Naive thymus-derived CD4-positive, alpha-beta T cell (primary cell): ENCODE measurements around the gene KRT35. TPM values are rescaled to one million over a fixed set of nuclear protein-coding genes. Genes with fewer than 3 reads are reported as not detected.

Source experiments
- ATAC-seq: fragments of 150-1000 bp; cut with Tn5 transposase; 2 replicates; pipeline ENCODE4 v1.10.0; 2021; ENCODE audit warnings: mild to moderate bottlenecking, moderate library complexity
- CTCF ChIA-PET: fragments of 350-600 bp; sonication (Branson Sonifier 250); formaldehyde crosslinking; loops from one replicate; lab custom pipeline; 2021; ENCODE audit warnings: antibody characterized with exemption; lab: Charles Lee
- POLR2A ChIA-PET: fragments of 350-600 bp; sonication (Branson Sonifier 250); formaldehyde crosslinking; loops from one replicate; lab custom pipeline; 2021; ENCODE audit warnings: antibody characterized with exemption, inconsistent platforms; lab: Charles Lee
- DNase-seq, 9 donors: peaks; one replicate each; pipeline versions ENCODE4 v3.0.0 to v3.0.0-alpha.2; 2020 to 2022; ENCODE audit warnings: mixed read lengths in 1 of 9
- H3K27ac ChIP-seq: one replicate; pipeline ENCODE4 v1.7.0; 2013; ENCODE audit warnings: mild to moderate bottlenecking, low read depth, low read length, moderate library complexity
- H3K27me3 ChIP-seq, 2 donors: one replicate each; pipeline ENCODE4 v1.7.0; 2013; ENCODE audit warnings: low read length in 2 of 2, mild to moderate bottlenecking in 2 of 2, moderate library complexity in 2 of 2; ENCODE audit not compliant: control insufficient read depth in 2 of 2, insufficient read depth in 2 of 2
- H3K36me3 ChIP-seq, 3 experiments: 1 replicate in 2 of 3; 2 replicates in 1 of 3; pipeline ENCODE4 v1.7.0; 2013; ENCODE audit warnings: low read length in 3 of 3, mild to moderate bottlenecking in 3 of 3, moderate library complexity in 1 of 3; ENCODE audit not compliant: insufficient read depth in 3 of 3, control insufficient read depth in 2 of 3
- H3K4me1 ChIP-seq, 2 donors: one replicate each; pipeline ENCODE4 v1.7.0; 2013; ENCODE audit warnings: low read length in 2 of 2, mild to moderate bottlenecking in 2 of 2, moderate library complexity in 1 of 2; ENCODE audit not compliant: control insufficient read depth in 2 of 2, insufficient read depth in 2 of 2
- H3K4me3 ChIP-seq: 2 replicates; pipeline ENCODE4 v1.7.0; 2013; ENCODE audit warnings: mild to moderate bottlenecking, low read length
- H3K9me3 ChIP-seq, 3 experiments: 1 replicate in 2 of 3; 2 replicates in 1 of 3; pipeline ENCODE4 v1.7.0; 2013; ENCODE audit warnings: low read length in 3 of 3; ENCODE audit not compliant: control insufficient read depth in 2 of 3
- H3K27ac Mint-ChIP-seq, 9 donors: one replicate each; pipeline ENCODE4 v1.8.0; 2020 to 2022; ENCODE audit warnings: mixed read lengths in 9 of 9, mild to moderate bottlenecking in 8 of 9, moderate library complexity in 5 of 9, inconsistent platforms in 2 of 9
- H3K27me3 Mint-ChIP-seq, 5 donors: one replicate each; pipeline ENCODE4 v1.8.0; 2021 to 2022; ENCODE audit warnings: mixed read lengths in 5 of 5, mild to moderate bottlenecking in 1 of 5
- H3K36me3 Mint-ChIP-seq, 5 donors: one replicate each; pipeline ENCODE4 v1.8.0; 2020 to 2022; ENCODE audit warnings: mixed read lengths in 5 of 5, mild to moderate bottlenecking in 3 of 5, inconsistent platforms in 1 of 5
- H3K4me1 Mint-ChIP-seq, 7 donors: one replicate each; pipeline ENCODE4 v1.8.0; 2020 to 2022; ENCODE audit warnings: mixed read lengths in 7 of 7, mild to moderate bottlenecking in 3 of 7, inconsistent platforms in 1 of 7
- H3K4me3 Mint-ChIP-seq, 10 donors: one replicate each; pipeline ENCODE4 v1.8.0; 2020 to 2022; ENCODE audit warnings: mild to moderate bottlenecking in 10 of 10, mixed read lengths in 10 of 10, moderate library complexity in 6 of 10, inconsistent platforms in 2 of 10
- H3K9me3 Mint-ChIP-seq, 11 donors: one replicate each; pipeline ENCODE4 v1.8.0; 2020 to 2022; ENCODE audit warnings: mixed read lengths in 11 of 11, mild to moderate bottlenecking in 4 of 11, inconsistent platforms in 1 of 11, moderate library complexity in 1 of 11
- intact Hi-C, 2 donors: fragments of 100-400 bp; cut with micrococcal nuclease; formaldehyde crosslinking; loops; one replicate each; pipeline ENCODE4 v1.15.1; 2023
- polyA plus RNA-seq, 2 donors: library from polyadenylated mRNA; unstranded; fragments of 300-500 nt; fragmentation: Illumina TruSeq; gene quantifications; one replicate each; pipeline ENCODE4 v1.2.3, GENCODE V29; 2021
- total RNA-seq, 6 experiments: library from RNA in 5 of 6; stranded (reverse) in 5 of 6; gene quantifications; 1 replicate in 5 of 6; 2 replicates in 1 of 6; pipeline ENCODE4 v1.2.3 and lab custom pipeline; 2021 to 2026

KRT35 gene
- total and polyA plus RNA-seq, 7 experiments from 2014 or later = not detected

- H3K27me3 ChIP-seq = no peaks in the 10 kb centered on the region
- no peak within 1 kb of the TSS for H3K4me3 Mint-ChIP-seq
- no peak for DNase-seq
- H3K36me3 ChIP-seq = no peaks in the 10 kb centered on the region
- ChIA-PET POLR2A (no interaction called here), CTCF (no interaction called here)
- H3K9me3 Mint-ChIP-seq = peaks cover 0 to 2% (median 0%) of the 10 kb centered on the region in 11 donors
- H3K27ac ChIP-seq = no peak within 1 kb of the TSS
- H3K27ac Mint-ChIP-seq = no peak within 1 kb of the TSS
- H3K4me1 Mint-ChIP-seq = peaks cover 0 to 2% (median 0%) of the 10 kb centered on the region in 7 donors
- ATAC-seq = no peak
- H3K4me3 ChIP-seq = no peak within 1 kb of the TSS
- H3K27me3 Mint-ChIP-seq = no peaks in the 10 kb centered on the region
- H3K4me1 ChIP-seq = no peaks in the 10 kb centered on the region
- intact Hi-C loops = no loop called here
- H3K36me3 Mint-ChIP-seq = no peaks in the 10 kb centered on the region
- no peaks in the 10 kb centered on the region for H3K9me3 ChIP-seq
These were observed 38.0 kb upstream of the KRT35 start, which contains the start of gene KRT15 for GRCh38 chr17:41518789-41519449. Gene KRT15, minus strand, starts transcription at chr17:41518890. Its CDS starts 63 bp downstream, at chr17:41518827.

- Histone ChIP-seq H3K4me1 (no peaks in the 10 kb centered on the region), H3K27ac (no peak overlapping the region), H3K4me3 (no peak overlapping the region), H3K36me3 (no peaks in the 10 kb centered on the region), H3K27me3 (no peaks in the 10 kb centered on the region), H3K9me3 (no peaks in the 10 kb centered on the region)
- Mint-ChIP-seq H3K36me3 (no peaks in the 10 kb centered on the region), H3K4me3 (no peak overlapping the region), H3K9me3 (peaks cover 0 to 2% (median 0%) of the 10 kb centered on the region in 11 donors), H3K4me1 (peaks cover 0 to 2% (median 0%) of the 10 kb centered on the region in 7 donors), H3K27ac (no peak overlapping the region), H3K27me3 (no peaks in the 10 kb centered on the region)
- ATAC-seq (no peak), DNase-seq (no peak)
- intact Hi-C loops = no loop called here
- ChIA-PET CTCF (no interaction called here), POLR2A (no interaction called here)
These were observed 37.1 kb upstream of the KRT35 start for GRCh38 chr17:41518031-41518430.

- Mint-ChIP-seq H3K27ac (no peak overlapping the region), H3K4me1 (peaks cover 0 to 2% (median 0%) of the 10 kb centered on the region in 7 donors), H3K4me3 (no peak overlapping the region), H3K27me3 (no peaks in the 10 kb centered on the region), H3K36me3 (no peaks in the 10 kb centered on the region), H3K9me3 (peaks cover 0 to 2% (median 0%) of the 10 kb centered on the region in 11 donors)
- Histone ChIP-seq H3K27me3 (no peaks in the 10 kb centered on the region), H3K9me3 (no peaks in the 10 kb centered on the region), H3K36me3 (no peaks in the 10 kb centered on the region), H3K4me1 (no peaks in the 10 kb centered on the region), H3K27ac (no peak overlapping the region), H3K4me3 (no peak overlapping the region)
- DNase-seq = no peak
- intact Hi-C loops = no loop called here
- no peak for ATAC-seq
- POLR2A ChIA-PET = no interaction called here
- CTCF ChIA-PET = no interaction called here
These were observed 35.9 kb upstream of the KRT35 start for GRCh38 chr17:41516830-41517283.

- Mint-ChIP-seq H3K27me3 (no peaks in the 10 kb centered on the region), H3K27ac (no peak overlapping the region), H3K36me3 (no peaks in the 10 kb centered on the region), H3K4me1 (peaks cover 0 to 2% (median 0%) of the 10 kb centered on the region in 7 donors), H3K4me3 (no peak overlapping the region), H3K9me3 (peaks cover 0 to 2% (median 0%) of the 10 kb centered on the region in 11 donors)
- Histone ChIP-seq H3K36me3 (no peaks in the 10 kb centered on the region), H3K9me3 (no peaks in the 10 kb centered on the region), H3K27me3 (no peaks in the 10 kb centered on the region), H3K4me1 (no peaks in the 10 kb centered on the region), H3K27ac (no peak overlapping the region), H3K4me3 (no peak overlapping the region)
- no peak for DNase-seq
- ChIA-PET POLR2A (no interaction called here), CTCF (no interaction called here)
- intact Hi-C loops = no loop called here
- no peak for ATAC-seq
These were observed 35.3 kb upstream of the KRT35 start for GRCh38 chr17:41516147-41516829.

GRCh38 chr17:41513168-41513547, 32.2 kb upstream of the KRT35 start:
- Histone ChIP-seq H3K36me3 (no peaks in the 10 kb centered on the region), H3K9me3 (no peaks in the 10 kb centered on the region), H3K27me3 (no peaks in the 10 kb centered on the region), H3K27ac (no peak overlapping the region), H3K4me1 (no peaks in the 10 kb centered on the region), H3K4me3 (no peak overlapping the region)
- ChIA-PET CTCF (no interaction called here), POLR2A (no interaction called here)
- H3K9me3 Mint-ChIP-seq = peaks cover 0 to 2% (median 0%) of the 10 kb centered on the region in 11 donors
- DNase-seq (no peak), ATAC-seq (no peak)
- intact Hi-C loops = no loop called here
- H3K4me1 Mint-ChIP-seq = peaks cover 0 to 2% (median 0%) of the 10 kb centered on the region in 7 donors
- H3K27me3 Mint-ChIP-seq = no peaks in the 10 kb centered on the region
- H3K36me3 Mint-ChIP-seq = no peaks in the 10 kb centered on the region
- no peak overlapping the region for H3K4me3 Mint-ChIP-seq
- H3K27ac Mint-ChIP-seq = no peak overlapping the region

- ATAC-seq (no peak), DNase-seq (no peak)
- no peak overlapping the region for H3K4me3 Mint-ChIP-seq
- no peak overlapping the region for H3K27ac ChIP-seq
- H3K36me3 ChIP-seq = no peaks in the 10 kb centered on the region
- H3K27me3 ChIP-seq = no peaks in the 10 kb centered on the region
- H3K4me1 Mint-ChIP-seq = peaks cover 0 to 2% (median 0%) of the 10 kb centered on the region in 7 donors
- CTCF ChIA-PET = no interaction called here
- no peaks in the 10 kb centered on the region for H3K36me3 Mint-ChIP-seq
- no peaks in the 10 kb centered on the region for H3K4me1 ChIP-seq
- intact Hi-C loops = no loop called here
- no peaks in the 10 kb centered on the region for H3K9me3 ChIP-seq
- no peak overlapping the region for H3K4me3 ChIP-seq
- peaks cover 0 to 2% (median 0%) of the 10 kb centered on the region in 11 donors for H3K9me3 Mint-ChIP-seq
- H3K27me3 Mint-ChIP-seq = no peaks in the 10 kb centered on the region
- POLR2A ChIA-PET = no interaction called here
- H3K27ac Mint-ChIP-seq = peak overlapping the region in 3 of 9 donors; percentile 20 to 42 (median 28)
These were observed 31.7 kb upstream of the KRT35 start for GRCh38 chr17:41512546-41513167.
